HepG2 (cell line): ENCODE results near the gene AUNIP. TPM values are rescaled to one million over a fixed set of nuclear protein-coding genes. Genes with fewer than 3 reads are reported as not detected.
A peak's percentile ranks its signal among the peaks of the same experiment; 100 is the strongest.

Experiments
- ADNP ChIP-seq: sonication (generic); formaldehyde crosslinking; IDR thresholded peaks from 2 replicates; pipeline ENCODE4 v1.4.0; 2020; ENCODE audit warnings: missing genetic modification reagents
- ARID5B ChIP-seq: IDR thresholded peaks from 2 replicates; pipeline ENCODE4 v1.4.0; 2020; ENCODE audit warnings: mild to moderate bottlenecking, missing genetic modification reagents
- CCAR2 ChIP-seq: fragments of 200-400 bp; formaldehyde crosslinking; optimal IDR thresholded peaks from 2 replicates; pipeline ENCODE3; 2018; ENCODE audit warnings: low read depth, mild to moderate bottlenecking, low read length, moderate library complexity
- FIP1L1 ChIP-seq: fragments of 200-400 bp; formaldehyde crosslinking; IDR thresholded peaks from 2 replicates; pipeline ENCODE4 v1.6.1; 2018; ENCODE audit warnings: low read depth, mild to moderate bottlenecking, low read length, moderate library complexity, borderline replicate concordance; ENCODE audit not compliant: insufficient read depth
- FOXK1 ChIP-seq: sonication (generic); formaldehyde crosslinking; IDR thresholded peaks from 2 replicates; pipeline ENCODE4 v1.4.0; 2020; ENCODE audit warnings: low read depth, missing genetic modification reagents, borderline replicate concordance
- GRHL1 ChIP-seq: sonication (generic); formaldehyde crosslinking; conservative IDR thresholded peaks from 2 replicates; pipeline ENCODE4 v1.8.0; 2022; ENCODE audit warnings: missing genetic modification reagents
- GZF1 ChIP-seq: sonication (generic); formaldehyde crosslinking; IDR thresholded peaks from 2 replicates; pipeline ENCODE4 v1.5.1; 2020; ENCODE audit warnings: mild to moderate bottlenecking, missing genetic modification reagents
- IRF2 ChIP-seq: IDR thresholded peaks from 2 replicates; pipeline ENCODE4 v1.6.1; 2018; ENCODE audit warnings: missing genetic modification reagents, missing compliant biosample characterization
- KLF16 ChIP-seq, 2 experiments: sonication (generic) in 1 of 2; formaldehyde crosslinking in 1 of 2; IDR thresholded peaks; 2 replicates each; pipeline versions ENCODE4 v1.6.1 to v1.8.0; 2016 to 2023; ENCODE audit warnings: missing genetic modification reagents in 2 of 2, missing compliant biosample characterization in 1 of 2
- NFATC3 ChIP-seq: sonication (generic); formaldehyde crosslinking; IDR thresholded peaks from 2 replicates; pipeline ENCODE4 v1.5.1; 2020; ENCODE audit warnings: mild to moderate bottlenecking, missing genetic modification reagents
- PAX8 ChIP-seq: sonication (generic); formaldehyde crosslinking; IDR thresholded peaks from 2 replicates; pipeline ENCODE4 v1.8.0; 2022; ENCODE audit warnings: mild to moderate bottlenecking, missing genetic modification reagents, borderline replicate concordance
- PRMT3 ChIP-seq: sonication (generic); formaldehyde crosslinking; IDR thresholded peaks from 2 replicates; pipeline ENCODE4 v1.8.1; 2022; ENCODE audit warnings: low read depth, mild to moderate bottlenecking, moderate library complexity, missing genetic modification reagents, borderline replicate concordance
- SIX1 ChIP-seq: sonication (generic); formaldehyde crosslinking; IDR thresholded peaks from 2 replicates; pipeline ENCODE4 v1.4.0; 2020; ENCODE audit warnings: missing genetic modification reagents, borderline replicate concordance
- SP2 ChIP-seq: sonication (generic); formaldehyde crosslinking; IDR thresholded peaks from 2 replicates; pipeline ENCODE4 v1.5.1; 2020; ENCODE audit warnings: mild to moderate bottlenecking, missing genetic modification reagents
- ZNF280B ChIP-seq: sonication (generic); formaldehyde crosslinking; IDR thresholded peaks from 2 replicates; pipeline ENCODE4 v1.5.0; 2020; ENCODE audit warnings: missing genetic modification reagents, mild to moderate bottlenecking, borderline replicate concordance
- ZNF446 ChIP-seq: sonication (generic); formaldehyde crosslinking; IDR thresholded peaks from 2 replicates; pipeline ENCODE4 v1.5.0; 2020; ENCODE audit warnings: mild to moderate bottlenecking, missing genetic modification reagents
- ZNF567 ChIP-seq: sonication (generic); formaldehyde crosslinking; IDR thresholded peaks from 2 replicates; pipeline ENCODE4 v1.8.1; 2023; ENCODE audit warnings: mild to moderate bottlenecking, missing genetic modification reagents, borderline replicate concordance
- ZNF616 ChIP-seq: sonication (generic); formaldehyde crosslinking; IDR thresholded peaks from 2 replicates; pipeline ENCODE4 v1.5.0; 2020; ENCODE audit warnings: low read depth, mild to moderate bottlenecking, missing genetic modification reagents
- ZNF766 ChIP-seq: sonication (generic); formaldehyde crosslinking; IDR thresholded peaks from 2 replicates; pipeline ENCODE4 v1.5.0; 2020; ENCODE audit warnings: missing genetic modification reagents, borderline replicate concordance
- ZNF780A ChIP-seq: sonication (generic); formaldehyde crosslinking; IDR thresholded peaks from 2 replicates; pipeline ENCODE4 v1.8.0; 2022; ENCODE audit warnings: mild to moderate bottlenecking, missing genetic modification reagents, moderate library complexity
- polyA plus RNA-seq, 8 experiments: library from polyadenylated mRNA; depleted of rRNA in 3 of 8; stranded (reverse) in 7 of 8; unstranded in 1 of 8; fragments of >200 nt; fragmentation: Illumina TruSeq in 4 of 8; extraction: Trizol in 4 of 8; gene quantifications; 2 replicates each; pipeline versions ENCODE4 v1.2.1 to v1.2.3, GENCODE V29; 2011 to 2016; ENCODE audit warnings: low read depth in 4 of 8, missing spikeins in 1 of 8, mixed read lengths in 1 of 8; ENCODE audit not compliant: insufficient read depth in 1 of 8
- total RNA-seq, 5 experiments: library from RNA; depleted of rRNA; stranded (reverse); fragments of >200 nt; fragmentation: Illumina TruSeq; extraction: Trizol; gene quantifications; 2 replicates each; pipeline ENCODE4 v1.2.3, GENCODE V29; 2016; ENCODE audit warnings: low read depth in 1 of 5

The AUNIP gene
- total and polyA plus RNA-seq, 2 of the 13 experiments (the other 11 are each of a cell fraction or from before 2014, with no cell fraction given), result 3.8 to 12.3 TPM

- TF ChIP-seq CCAR2, result no peak
- TF ChIP-seq ZNF446 (CRISPR knock-in tag), result no peak
- TF ChIP-seq ZNF616, result no peak
- TF ChIP-seq SIX1 (CRISPR knock-in tag), result no peak
- TF ChIP-seq KLF16 (CRISPR knock-in tag; IDR thresholded peaks at IDR 0.05), result 0 out of 4 replicates have a peak, but pooled peaks of 1 of the 2 experiments have one; percentile 30
- no peak for TF ChIP-seq ADNP (CRISPR knock-in tag)
- TF ChIP-seq ZNF280B (CRISPR knock-in tag), result no peak
- peak; percentile 10; the same call in 1 of the 2 replicates for TF ChIP-seq IRF2 (CRISPR knock-in tag)
- no peak for TF ChIP-seq ZNF567 (CRISPR knock-in tag)
- no peak for TF ChIP-seq ARID5B
- no peak for TF ChIP-seq FOXK1
- no peak for TF ChIP-seq PRMT3
- TF ChIP-seq ZNF780A (CRISPR knock-in tag), result no peak
- TF ChIP-seq PAX8 (CRISPR knock-in tag), result no peak
- TF ChIP-seq FIP1L1, result no peak
- no peak for TF ChIP-seq SP2 (CRISPR knock-in tag)
- no peak for TF ChIP-seq NFATC3 (CRISPR knock-in tag)
- TF ChIP-seq GRHL1 (CRISPR knock-in tag), result no peak
- TF ChIP-seq ZNF766 (CRISPR knock-in tag), result no peak
- TF ChIP-seq GZF1 (CRISPR knock-in tag), result no peak
- TF ChIP-seq, all 625 proteins: peak for 13
Observed at GRCh38 chr1:25821112-25821476, 38.2 kb downstream of the AUNIP start (continued).
